GOT3 (cell line): ENCODE measurements around the gene DNASE1L3.
"Not testable (repeated sequence)": the region's sequence is repeated elsewhere in the genome, so short reads cannot be mapped to it uniquely, and the experiment has no call there.

ENCODE experiments used
- DNase-seq: peaks from one replicate; lab custom pipeline; 2025; ENCODE audit warnings: mixed read lengths; lab: John Stamatoyannopoulos, UW

DNASE1L3 gene

DNA sequence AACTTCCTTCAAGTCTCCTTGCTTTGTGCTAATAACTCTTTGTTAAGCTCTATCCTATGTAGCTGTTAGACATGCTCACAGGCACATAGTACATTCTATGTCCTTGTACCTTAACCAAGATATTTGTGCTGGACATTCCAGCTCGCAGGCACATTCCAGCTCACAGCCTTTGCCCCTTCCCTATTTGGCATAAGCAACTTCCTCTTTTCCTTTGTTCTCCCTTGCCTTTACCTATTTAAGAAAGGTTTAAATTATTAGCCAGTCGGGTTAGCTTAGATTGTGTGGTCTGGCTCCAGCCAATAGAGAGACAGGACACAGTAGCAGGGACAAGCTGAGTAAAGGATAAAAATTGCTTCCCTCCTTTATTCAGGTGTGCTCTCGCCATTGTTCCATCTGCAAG lies 9.3 kb downstream of the DNASE1L3 start:
- DNase-seq = not testable (repeated sequence)

DNA sequence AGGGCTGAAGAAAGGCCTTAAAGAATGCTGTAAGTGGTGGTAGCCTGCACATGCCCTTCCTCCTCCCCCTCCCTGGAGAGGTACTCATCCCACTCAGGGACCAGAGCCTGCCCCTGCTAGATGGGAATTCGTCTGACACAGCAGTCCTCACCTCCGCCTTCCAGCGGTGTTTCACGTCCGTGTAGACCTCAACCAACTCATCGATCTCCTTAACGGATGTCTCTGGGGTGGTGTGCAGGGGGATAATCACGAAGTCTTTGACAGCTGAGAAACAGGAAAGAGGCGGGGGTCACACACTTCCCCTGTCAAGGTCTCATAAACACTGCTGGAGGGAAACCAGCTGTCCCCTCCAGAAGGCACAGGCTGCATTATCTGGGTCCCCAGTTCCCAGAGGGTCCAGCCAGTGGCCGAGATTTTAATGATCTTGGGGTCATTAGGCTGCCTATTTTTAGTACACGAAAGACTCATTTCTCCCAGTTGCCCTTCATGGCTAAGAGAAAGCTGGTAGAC lies 9.9 kb downstream of the DNASE1L3 start:
- no peak for DNase-seq

DNA sequence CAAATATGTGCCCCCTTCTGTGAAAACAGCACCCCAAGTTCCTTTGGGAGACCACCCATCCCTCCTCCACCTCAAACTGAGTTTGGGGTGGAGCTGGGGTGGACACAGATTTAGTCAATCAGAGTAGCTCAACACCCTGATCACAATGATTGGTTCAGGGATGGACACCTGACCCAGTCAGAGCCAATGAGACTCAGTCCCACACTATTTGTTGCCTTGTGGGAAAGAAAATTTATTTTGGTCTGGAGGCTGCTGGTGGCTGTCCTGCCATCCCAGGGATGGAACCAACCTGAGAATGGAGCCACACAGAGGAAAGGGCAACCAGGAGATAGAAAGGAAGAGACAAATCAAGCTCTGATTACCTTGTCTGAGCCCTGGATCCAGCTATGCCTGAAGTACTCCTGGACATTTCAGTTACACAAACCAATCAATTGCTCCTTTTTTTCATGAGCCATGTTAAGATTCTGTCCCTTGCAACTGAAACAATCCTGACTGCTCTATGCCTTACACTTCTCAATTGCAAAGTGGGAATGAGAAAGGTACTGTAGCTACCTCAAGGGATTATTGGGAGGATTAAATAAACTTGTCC lies 10.6 kb downstream of the DNASE1L3 start:
- DNase-seq = no peak

GRCh38 chr3:58198804-58199203 lies 12.0 kb downstream of the DNASE1L3 start:
- DNase-seq = no peak

DNA sequence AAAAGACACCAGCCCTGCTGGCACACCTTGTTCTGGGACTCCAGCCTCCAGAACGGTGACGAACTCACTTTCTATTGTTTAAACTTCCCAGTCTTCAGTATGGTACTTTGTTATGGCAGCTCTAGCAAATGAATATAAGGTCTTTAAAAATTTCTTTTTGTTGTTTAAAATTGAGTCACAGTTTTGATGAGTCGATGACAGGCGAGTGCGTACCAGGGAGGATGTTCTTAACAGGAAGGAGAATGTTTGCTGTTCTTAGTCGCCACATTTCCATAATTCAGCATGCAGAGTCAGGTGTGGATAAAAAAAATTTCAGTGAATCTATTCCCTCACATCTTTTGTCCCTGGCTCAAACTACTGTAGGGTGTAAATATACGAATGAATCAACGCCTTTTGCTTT lies 12.4 kb downstream of the DNASE1L3 start:
- no peak for DNase-seq

GRCh38 chr3:58197588-58197987 lies 13.2 kb downstream of the DNASE1L3 start:
- no peak for DNase-seq

DNA sequence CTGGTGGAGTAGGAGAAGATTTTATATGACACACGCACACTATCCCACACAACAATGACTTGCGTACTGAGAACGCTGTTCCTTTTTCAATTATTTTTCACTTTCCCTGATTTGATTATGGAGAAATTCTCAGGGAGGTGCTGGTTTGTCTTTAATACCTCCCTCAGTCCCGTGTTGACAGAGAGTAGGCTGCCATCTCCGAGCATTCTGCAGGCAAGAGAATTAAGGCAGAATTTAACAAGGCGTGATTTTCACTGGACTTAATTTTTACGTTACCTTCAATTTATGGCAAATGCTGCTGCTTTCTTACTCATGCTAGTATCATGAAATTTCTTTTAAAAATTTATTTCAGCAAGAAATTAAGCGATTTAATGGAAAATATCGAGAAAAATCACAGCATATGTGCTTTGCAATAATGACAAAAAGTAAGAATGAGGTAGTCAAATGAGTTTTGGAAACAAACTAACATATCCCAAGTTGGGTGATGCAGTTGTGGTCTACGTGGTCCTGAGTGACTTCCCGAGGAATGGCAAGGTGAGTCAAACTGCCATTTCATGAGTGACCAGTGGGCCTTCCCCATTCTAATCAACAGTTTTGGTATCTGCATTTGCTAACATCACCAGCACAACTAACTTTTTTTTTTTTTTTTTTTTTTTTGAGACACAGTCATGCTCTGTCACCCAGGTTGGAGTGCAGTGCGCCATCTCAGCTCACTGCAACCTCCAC lies 16.9 kb downstream of the DNASE1L3 start:
- no peak for DNase-seq

GRCh38 chr3:58192069-58192468 lies 18.7 kb downstream of the DNASE1L3 start:
- no peak for DNase-seq

GRCh38 chr3:58191361-58191991 lies 19.3 kb downstream of the DNASE1L3 start:
- DNase-seq = no peak

- no peak for DNase-seq
Observed at GRCh38 chr3:58190882-58191281, 19.9 kb downstream of the DNASE1L3 start.

- no peak for DNase-seq
Observed at GRCh38 chr3:58190291-58190690, 20.5 kb downstream of the DNASE1L3 start.

DNA sequence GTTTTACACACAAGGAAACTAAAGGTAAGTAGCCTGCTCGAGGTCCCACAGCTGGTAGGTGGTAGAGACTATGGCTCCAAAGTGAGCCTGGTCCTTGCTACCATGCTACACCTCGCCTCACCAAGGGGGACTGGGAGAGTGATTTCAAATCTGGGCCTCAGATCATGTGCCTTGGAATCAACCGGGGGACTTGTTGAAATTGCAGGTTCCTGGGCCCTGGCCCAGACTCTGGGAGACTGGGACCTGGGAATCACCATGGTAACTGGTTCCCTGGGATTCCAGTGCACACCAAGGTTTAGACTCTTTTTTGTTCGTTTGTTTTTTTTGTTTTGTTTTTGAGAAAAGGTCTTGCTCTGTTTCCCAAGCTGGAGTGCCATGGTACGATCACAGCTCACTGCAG lies 21.1 kb downstream of the DNASE1L3 start:
- no peak for DNase-seq

GRCh38 chr3:58188921-58189451 lies 21.8 kb downstream of the DNASE1L3 start:
- DNase-seq = no peak

DNA sequence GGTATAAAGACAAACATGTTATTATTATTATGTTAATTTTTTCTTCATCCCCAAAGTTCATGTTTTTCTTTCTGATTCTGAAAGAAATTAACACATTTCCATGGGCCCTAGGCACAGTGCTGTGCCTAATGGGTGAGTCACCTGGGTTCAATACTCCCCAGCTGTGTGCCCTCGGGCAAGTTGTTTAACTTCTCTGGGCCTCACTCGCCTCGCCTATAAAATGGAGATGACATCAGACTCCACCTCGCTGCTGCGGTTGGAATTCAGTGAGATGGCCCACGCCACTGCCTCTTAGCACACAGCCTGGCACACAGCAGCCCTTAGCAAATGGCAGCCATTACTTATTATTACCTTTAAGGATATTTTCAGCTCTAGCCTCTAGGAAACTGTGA lies 22.6 kb downstream of the DNASE1L3 start:
- DNase-seq = no peak

- no peak for DNase-seq
Observed at GRCh38 chr3:58184982-58185360, 25.8 kb downstream of the DNASE1L3 start.

DNA sequence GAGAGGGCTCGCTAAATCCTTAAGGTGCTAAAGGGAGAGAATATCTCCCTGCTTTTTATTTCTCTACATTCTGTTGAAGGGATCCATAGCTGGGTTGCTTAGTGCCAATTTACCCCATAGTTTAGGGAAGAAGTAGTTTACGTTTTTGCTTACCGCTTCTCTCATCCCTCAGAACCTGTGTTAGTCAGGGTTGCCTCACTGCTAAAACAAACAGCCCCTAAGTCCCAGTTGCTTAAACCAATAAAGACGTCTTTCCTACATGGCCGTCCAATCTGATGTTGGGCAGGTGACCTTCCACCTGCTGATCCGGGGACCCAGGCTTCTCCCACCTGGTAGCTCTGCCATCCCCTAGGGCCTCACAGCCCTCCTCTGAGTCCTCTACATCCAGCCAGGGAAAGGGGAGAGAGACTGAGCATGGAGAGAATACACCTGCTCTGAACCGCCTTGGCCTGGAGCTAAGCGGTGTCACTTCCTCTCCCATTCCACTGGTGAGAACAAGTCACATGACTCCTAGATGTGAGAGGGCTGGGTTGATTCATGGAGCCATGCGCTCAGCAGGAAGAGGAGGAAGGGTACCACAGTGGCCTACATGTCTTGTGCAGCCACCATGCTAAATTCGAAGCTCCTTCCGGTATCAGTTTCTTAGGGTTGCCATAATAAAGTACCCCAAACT lies 26.3 kb downstream of the DNASE1L3 start:
- no peak for DNase-seq

GRCh38 chr3:58183891-58184290 lies 26.9 kb downstream of the DNASE1L3 start:
- no peak for DNase-seq

DNA sequence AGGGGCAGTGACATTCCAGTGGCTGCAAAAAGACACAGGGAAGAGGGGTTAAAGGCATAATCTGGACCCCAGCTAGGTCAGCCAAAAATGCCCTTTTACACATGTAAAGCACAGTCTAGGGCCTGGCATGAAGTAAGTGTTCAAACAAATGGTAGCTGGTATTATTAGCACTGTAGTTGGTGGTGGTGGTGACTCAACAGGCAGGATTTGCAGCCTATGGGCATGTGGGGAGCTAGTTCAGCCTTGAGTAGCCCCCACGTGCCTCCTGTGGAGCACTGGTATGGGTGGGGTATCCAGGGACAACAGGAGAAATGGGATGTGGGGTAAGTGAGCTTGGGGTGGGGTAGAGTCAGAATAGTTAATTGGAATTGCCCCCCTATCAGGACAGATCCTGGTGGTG lies 27.6 kb downstream of the DNASE1L3 start:
- DNase-seq = no peak

- DNase-seq = no peak
Observed at GRCh38 chr3:58180940-58181587, 29.7 kb downstream of the DNASE1L3 start.

- DNase-seq = no peak
Observed at GRCh38 chr3:58180099-58180880, 30.5 kb downstream of the DNASE1L3 start.
